HEK293 (cell line): Measurements from ENCODE around the gene B4GALT1.

Experiments
- CTCF ChIA-PET: fragments of 350-600 bp; formaldehyde crosslinking; extraction: SDS; loops from one replicate; lab custom pipeline; 2021; ENCODE audit warnings: antibody characterized with exemption; lab: Yijun Ruan, JAX
- POLR2A ChIA-PET: fragments of 300-600 bp; formaldehyde crosslinking; extraction: SDS; loops from one replicate; lab custom pipeline; 2020; ENCODE audit warnings: antibody characterized with exemption, inconsistent platforms; lab: Yijun Ruan, JAX
- H3K27ac ChIP-seq: fragments of 200-500 bp; sonication (Bioruptor generic); 2 replicates; pipeline ENCODE4 v1.5.1; 2014; ENCODE audit warnings: low read depth, low read length, control low read depth, inconsistent platforms; ENCODE audit errors: extremely low read depth
- H3K36me3 ChIP-seq, 2 experiments: fragments of 200-500 bp in 1 of 2; sonication (Bioruptor generic) in 1 of 2; 1 replicate in 1 of 2; 2 replicates in 1 of 2; pipeline ENCODE4 v1.5.1; 2014 to 2017; ENCODE audit warnings: inconsistent platforms in 2 of 2, low read length in 2 of 2; ENCODE audit not compliant: control insufficient read depth in 2 of 2, insufficient read depth in 1 of 2
- H3K4me1 ChIP-seq: fragments of 200-500 bp; sonication (Bioruptor generic); 2 replicates; pipeline ENCODE4 v1.5.1; 2014; ENCODE audit warnings: mild to moderate bottlenecking, low read length, inconsistent platforms; ENCODE audit not compliant: control insufficient read depth, insufficient read depth
- H3K4me3 ChIP-seq: 2 replicates; pipeline ENCODE4 v1.5.1; 2011; ENCODE audit warnings: low read depth, mild to moderate bottlenecking, control low read depth, low read length, moderate library complexity
- H3K9me3 ChIP-seq: fragments of 200-500 bp; sonication (Bioruptor generic); 2 replicates; pipeline ENCODE4 v1.5.1; 2014; ENCODE audit warnings: low read depth, low read length, inconsistent platforms; ENCODE audit not compliant: control insufficient read depth, insufficient read depth
- IKZF3 ChIP-seq: fragments of 450-650 bp; IDR thresholded peaks from 2 replicates; pipeline ENCODE4 v1.5.0; 2018; ENCODE audit warnings: missing biosample characterization, mild to moderate bottlenecking, missing genetic modification characterization, moderate library complexity
- REPIN1 ChIP-seq: fragments of 450-650 bp; formaldehyde crosslinking; IDR thresholded peaks from 2 replicates; pipeline ENCODE4 v1.5.1; 2017; ENCODE audit warnings: missing biosample characterization, missing genetic modification characterization, low read depth
- SCRT1 ChIP-seq: fragments of 450-650 bp; formaldehyde crosslinking; IDR thresholded peaks from 2 replicates; pipeline ENCODE4 v1.5.1; 2016; ENCODE audit warnings: missing biosample characterization, missing genetic modification characterization, borderline replicate concordance
- ZBTB21 ChIP-seq: fragments of 450-650 bp; formaldehyde crosslinking; IDR thresholded peaks from 2 replicates; pipeline ENCODE4 v1.5.1; 2017; ENCODE audit warnings: missing biosample characterization, missing genetic modification characterization
- ZBTB44 ChIP-seq: fragments of 450-650 bp; IDR thresholded peaks from 2 replicates; pipeline ENCODE4 v1.5.1; 2018; ENCODE audit warnings: missing biosample characterization, mild to moderate bottlenecking, missing genetic modification characterization
- ZBTB48 ChIP-seq: fragments of 450-650 bp; formaldehyde crosslinking; IDR thresholded peaks from 2 replicates; pipeline ENCODE4 v1.5.1; 2016; ENCODE audit warnings: missing biosample characterization, missing genetic modification characterization
- ZBTB8A ChIP-seq: fragments of 450-650 bp; formaldehyde crosslinking; IDR thresholded peaks from 2 replicates; pipeline ENCODE4 v1.5.1; 2016; ENCODE audit warnings: missing biosample characterization, missing genetic modification characterization
- ZFP37 ChIP-seq: fragments of 450-650 bp; formaldehyde crosslinking; IDR thresholded peaks from 2 replicates; pipeline ENCODE4 v1.5.1; 2016; ENCODE audit warnings: missing biosample characterization, missing genetic modification characterization
- ZFP41 ChIP-seq: fragments of 450-650 bp; formaldehyde crosslinking; IDR thresholded peaks from 2 replicates; pipeline ENCODE4 v1.5.1; 2016; ENCODE audit warnings: missing biosample characterization, missing genetic modification characterization, borderline replicate concordance
- ZNF132 ChIP-seq: fragments of 450-650 bp; formaldehyde crosslinking; IDR thresholded peaks from 2 replicates; pipeline ENCODE4 v1.5.1; 2017; ENCODE audit warnings: missing biosample characterization, missing genetic modification characterization, borderline replicate concordance
- ZNF157 ChIP-seq: fragments of 450-650 bp; formaldehyde crosslinking; IDR thresholded peaks from 2 replicates; pipeline ENCODE4 v1.5.1; 2016; ENCODE audit warnings: missing biosample characterization, missing genetic modification characterization
- ZNF214 ChIP-seq: fragments of 450-650 bp; formaldehyde crosslinking; IDR thresholded peaks from 2 replicates; pipeline ENCODE4 v1.5.1; 2017; ENCODE audit warnings: missing biosample characterization, mild to moderate bottlenecking, missing genetic modification characterization, borderline replicate concordance
- ZNF223 ChIP-seq: fragments of 450-650 bp; formaldehyde crosslinking; IDR thresholded peaks from 2 replicates; pipeline ENCODE4 v1.5.1; 2016; ENCODE audit warnings: missing biosample characterization, missing genetic modification characterization
- ZNF37A ChIP-seq: fragments of 450-650 bp; IDR thresholded peaks from 2 replicates; pipeline ENCODE4 v1.5.1; 2018; ENCODE audit warnings: missing biosample characterization, missing genetic modification characterization
- ZNF416 ChIP-seq: fragments of 450-650 bp; formaldehyde crosslinking; IDR thresholded peaks from 2 replicates; pipeline ENCODE4 v1.5.1; 2016; ENCODE audit warnings: missing biosample characterization, missing genetic modification characterization
- ZNF473 ChIP-seq: fragments of 450-650 bp; formaldehyde crosslinking; IDR thresholded peaks from 2 replicates; pipeline ENCODE4 v1.5.1; 2017; ENCODE audit warnings: missing biosample characterization, missing genetic modification characterization
- ZNF501 ChIP-seq: fragments of 450-650 bp; formaldehyde crosslinking; IDR thresholded peaks from 2 replicates; pipeline ENCODE4 v1.5.1; 2016; ENCODE audit warnings: missing biosample characterization, missing genetic modification characterization
- ZNF555 ChIP-seq: fragments of 450-650 bp; formaldehyde crosslinking; conservative IDR thresholded peaks from 2 replicates; pipeline ENCODE4 v1.5.1; 2017; ENCODE audit warnings: missing biosample characterization, mild to moderate bottlenecking, missing genetic modification characterization, inconsistent platforms
- ZNF571 ChIP-seq: fragments of 450-650 bp; formaldehyde crosslinking; IDR thresholded peaks from 2 replicates; pipeline ENCODE4 v1.5.0; 2017; ENCODE audit warnings: missing biosample characterization, missing genetic modification characterization
- ZNF629 ChIP-seq: fragments of 450-650 bp; formaldehyde crosslinking; IDR thresholded peaks from 2 replicates; pipeline ENCODE4 v1.5.1; 2017; ENCODE audit warnings: missing biosample characterization, missing genetic modification characterization
- TF ChIP-seq, protein P1 (sequence below): fragments of 450-650 bp; formaldehyde crosslinking; IDR thresholded peaks from 2 replicates; pipeline ENCODE4 v1.5.1; 2016; ENCODE audit warnings: missing biosample characterization, missing genetic modification characterization

B4GALT1 gene

DNA sequence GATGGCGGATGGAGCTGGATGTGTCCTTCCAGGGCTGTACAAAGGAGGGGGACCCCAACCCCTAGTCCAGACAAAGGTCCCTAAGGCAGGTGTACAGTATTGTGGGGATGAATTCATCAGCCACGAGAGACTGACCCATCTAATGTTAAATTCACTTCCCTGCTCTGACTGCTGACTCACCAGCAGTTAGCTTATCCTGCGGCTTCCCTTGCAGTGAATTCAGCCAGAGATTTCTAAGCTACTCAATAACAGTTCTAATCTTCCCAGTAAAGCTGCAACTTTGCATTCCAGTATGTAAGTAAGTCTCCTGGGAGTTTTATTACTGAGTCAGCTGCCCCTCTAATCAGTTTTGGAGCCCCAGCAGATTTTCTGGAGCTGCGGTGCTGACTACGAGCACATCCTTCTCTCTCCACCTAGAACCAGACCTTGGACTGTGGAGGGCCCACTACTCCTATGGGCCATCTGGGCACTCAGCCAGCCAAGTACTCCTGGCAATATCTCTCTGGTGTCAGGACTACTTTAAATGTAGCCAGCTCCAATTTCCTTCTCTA, 16.1 kb downstream of the B4GALT1 start (continued):
- TF ChIP-seq, protein P1, sequence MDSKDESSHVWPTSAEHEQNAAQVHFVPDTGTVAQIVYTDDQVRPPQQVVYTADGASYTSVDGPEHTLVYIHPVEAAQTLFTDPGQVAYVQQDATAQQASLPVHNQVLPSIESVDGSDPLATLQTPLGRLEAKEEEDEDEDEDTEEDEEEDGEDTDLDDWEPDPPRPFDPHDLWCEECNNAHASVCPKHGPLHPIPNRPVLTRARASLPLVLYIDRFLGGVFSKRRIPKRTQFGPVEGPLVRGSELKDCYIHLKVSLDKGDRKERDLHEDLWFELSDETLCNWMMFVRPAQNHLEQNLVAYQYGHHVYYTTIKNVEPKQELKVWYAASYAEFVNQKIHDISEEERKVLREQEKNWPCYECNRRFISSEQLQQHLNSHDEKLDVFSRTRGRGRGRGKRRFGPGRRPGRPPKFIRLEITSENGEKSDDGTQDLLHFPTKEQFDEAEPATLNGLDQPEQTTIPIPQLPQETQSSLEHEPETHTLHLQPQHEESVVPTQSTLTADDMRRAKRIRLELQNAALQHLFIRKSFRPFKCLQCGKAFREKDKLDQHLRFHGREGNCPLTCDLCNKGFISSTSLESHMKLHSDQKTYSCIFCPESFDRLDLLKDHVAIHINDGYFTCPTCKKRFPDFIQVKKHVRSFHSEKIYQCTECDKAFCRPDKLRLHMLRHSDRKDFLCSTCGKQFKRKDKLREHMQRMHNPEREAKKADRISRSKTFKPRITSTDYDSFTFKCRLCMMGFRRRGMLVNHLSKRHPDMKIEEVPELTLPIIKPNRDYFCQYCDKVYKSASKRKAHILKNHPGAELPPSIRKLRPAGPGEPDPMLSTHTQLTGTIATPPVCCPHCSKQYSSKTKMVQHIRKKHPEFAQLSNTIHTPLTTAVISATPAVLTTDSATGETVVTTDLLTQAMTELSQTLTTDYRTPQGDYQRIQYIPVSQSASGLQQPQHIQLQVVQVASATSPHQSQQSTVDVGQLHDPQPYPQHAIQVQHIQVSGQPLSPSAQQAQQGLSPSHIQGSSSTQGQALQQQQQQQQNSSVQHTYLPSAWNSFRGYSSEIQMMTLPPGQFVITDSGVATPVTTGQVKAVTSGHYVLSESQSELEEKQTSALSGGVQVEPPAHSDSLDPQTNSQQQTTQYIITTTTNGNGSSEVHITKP (tag by site-specific recombination) = 0 out of 2 replicates have a peak, but pooled peaks have one; percentile 38
- TF ChIP-seq ZNF416 (tag by site-specific recombination) (no peak), ZBTB8A (tag by site-specific recombination) (peak; percentile 44), ZNF555 (tag by site-specific recombination) (no peak), ZNF132 (tag by site-specific recombination) (no peak), ZNF571 (tag by site-specific recombination) (no peak), REPIN1 (tag by site-specific recombination) (no peak), ZNF223 (tag by site-specific recombination) (no peak), ZNF501 (tag by site-specific recombination) (no peak), ZNF157 (tag by site-specific recombination) (no peak), ZFP37 (tag by site-specific recombination) (no peak), IKZF3 (tag by site-specific recombination) (0 out of 2 replicates have a peak, but pooled peaks have one; percentile 11), SCRT1 (tag by site-specific recombination) (no peak), ZFP41 (tag by site-specific recombination) (no peak), ZNF214 (tag by site-specific recombination) (no peak), ZBTB21 (tag by site-specific recombination) (no peak), ZNF473 (tag by site-specific recombination) (no peak)
- TF ChIP-seq, all 188 proteins: peak for 33

DNA sequence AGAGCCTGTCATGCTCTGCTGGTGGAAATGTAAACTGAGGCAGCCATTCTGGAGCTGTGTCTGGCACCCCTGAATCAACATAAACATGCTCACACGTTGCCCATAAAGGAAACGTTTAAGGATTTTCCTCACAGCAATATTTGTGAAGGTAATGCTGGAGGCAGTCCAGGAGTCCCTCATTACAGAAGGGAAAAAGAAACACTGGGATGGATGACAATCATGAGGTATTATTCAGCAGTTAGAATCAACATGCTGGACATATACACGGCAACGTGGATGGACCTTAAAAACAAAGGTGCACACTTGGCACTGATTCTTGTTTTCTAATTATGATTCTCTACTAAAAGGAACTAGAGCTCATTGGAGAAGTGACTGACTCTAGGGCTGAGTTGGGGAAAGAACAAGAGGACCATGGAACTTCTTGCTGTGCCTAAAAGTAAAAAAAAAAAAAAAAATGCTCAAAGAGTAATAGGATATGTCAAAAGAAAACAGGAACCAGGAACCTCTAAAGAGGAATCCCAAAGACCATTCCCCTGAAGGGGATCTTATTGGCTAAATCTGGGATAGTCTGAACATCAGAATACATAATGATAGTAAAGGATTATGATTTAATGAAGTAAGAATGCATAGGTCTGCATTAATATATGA, 18.6 kb downstream of the B4GALT1 start:
- Histone ChIP-seq H3K4me1 (peaks cover 13% of the 10 kb centered on the region; the same call in 1 of the 2 replicates), H3K27ac (no peak overlapping the region), H3K36me3 (no peaks in the 10 kb centered on the region), H3K4me3 (no peak overlapping the region), H3K9me3 (no peaks in the 10 kb centered on the region)
- TF ChIP-seq ZNF37A (tag by site-specific recombination) (no peak), ZBTB48 (tag by site-specific recombination) (no peak), ZBTB44 (tag by site-specific recombination) (no peak), ZNF629 (tag by site-specific recombination) (no peak)
- CTCF ChIA-PET = interaction anchor here (0.6 to 1.0 kb wide), 4 partner anchors 9 to 63 kb away, joined by 3 to 4 read pairs (median 3); partner anchors contain the start of gene B4GALT1
- POLR2A ChIA-PET = interaction anchor here (1.0 kb wide), 1 partner anchor 13 kb away, joined by 3 read pairs; no protein-coding TSS in a partner anchor
